ENCODE measurements around the gene VPS26C.
"Not testable (repeated sequence)": the region's sequence is repeated elsewhere in the genome, so short reads cannot be mapped to it uniquely, and the experiment has no call there.

The VPS26C gene

DNA sequence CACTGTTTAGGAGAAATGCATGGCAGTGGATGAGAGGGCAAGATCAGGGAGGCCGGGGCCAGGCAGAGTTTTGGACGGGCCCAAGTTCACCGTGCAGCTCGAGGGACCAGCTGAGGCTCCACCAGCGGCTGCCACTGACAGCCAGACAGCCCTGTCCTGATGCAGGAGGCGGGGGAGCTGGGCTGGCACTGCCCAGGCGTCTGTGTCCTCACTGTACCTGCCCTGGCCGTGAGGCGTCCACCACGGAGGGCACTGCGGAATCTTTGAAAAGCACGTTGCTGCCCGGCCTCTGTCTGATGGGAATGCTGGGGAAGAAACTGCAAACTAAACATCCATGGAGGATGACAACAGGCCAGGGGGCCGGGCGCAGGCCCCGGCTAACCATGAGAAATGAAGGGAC, 35.5 kb downstream of the VPS26C start:
- DNase-seq (ENCODE audit: extremely low read depth in 1 of 2, low read depth in 1 of 2) = no peak

- no peak for DNase-seq (ENCODE audit: extremely low read depth in 1 of 2, low read depth in 1 of 2)
These were observed 35.9 kb downstream of the VPS26C start for GRCh38 chr21:37231249-37231645.

GRCh38 chr21:37230632-37231248, 36.4 kb downstream of the VPS26C start:
- no peak for DNase-seq (ENCODE audit: extremely low read depth in 1 of 2, low read depth in 1 of 2)

- no peak for DNase-seq (ENCODE audit: extremely low read depth in 1 of 2, low read depth in 1 of 2)
These were observed 39.1 kb downstream of the VPS26C start for GRCh38 chr21:37228003-37228400.

GRCh38 chr21:37227071-37228002, 39.8 kb downstream of the VPS26C start:
- DNase-seq (ENCODE audit: extremely low read depth in 1 of 2, low read depth in 1 of 2) = no peak

DNA sequence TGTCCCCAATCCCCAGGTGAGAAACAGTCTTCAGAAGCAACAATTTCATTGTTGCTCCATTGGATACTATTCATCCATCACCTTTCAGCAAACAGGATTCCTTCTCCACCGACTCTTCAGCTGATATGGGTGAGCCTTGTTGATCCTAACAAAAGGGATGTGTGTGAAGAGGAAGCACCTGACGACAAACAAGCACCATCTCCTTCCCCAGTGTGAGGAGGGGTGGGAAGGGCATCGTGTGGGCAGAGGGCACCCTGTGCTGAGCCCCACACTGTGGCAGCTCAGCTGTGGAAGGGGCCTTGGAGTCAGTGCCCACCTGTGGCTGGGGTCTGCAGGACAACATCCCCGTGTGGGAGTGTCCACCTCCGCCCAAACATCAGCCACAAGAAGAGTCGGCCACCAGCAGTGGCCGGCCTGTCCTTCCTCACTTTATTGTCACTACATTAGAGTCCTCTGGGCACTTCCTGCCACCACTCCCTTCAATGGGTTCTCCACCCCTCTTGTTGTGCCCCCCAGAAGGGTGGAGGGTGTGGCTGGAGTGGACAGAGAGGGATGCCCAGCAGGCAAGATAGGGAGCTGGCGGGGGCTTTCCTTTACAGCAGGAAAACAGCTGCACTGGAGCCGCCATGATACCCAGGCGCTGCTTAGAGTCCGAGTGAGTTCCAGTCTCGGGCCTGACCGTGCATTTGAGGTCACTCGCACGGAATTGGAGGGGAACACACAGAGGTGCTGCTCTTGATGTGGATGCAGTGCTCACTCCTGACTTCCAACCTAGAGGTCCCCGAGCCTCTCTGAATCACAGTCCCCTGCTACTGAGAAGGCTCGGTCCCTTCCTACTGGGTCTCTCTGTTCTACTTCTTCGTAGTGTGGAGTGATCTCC, 40.9 kb downstream of the VPS26C start:
- no peak for DNase-seq (ENCODE audit: extremely low read depth in 1 of 2, low read depth in 1 of 2)

DNA sequence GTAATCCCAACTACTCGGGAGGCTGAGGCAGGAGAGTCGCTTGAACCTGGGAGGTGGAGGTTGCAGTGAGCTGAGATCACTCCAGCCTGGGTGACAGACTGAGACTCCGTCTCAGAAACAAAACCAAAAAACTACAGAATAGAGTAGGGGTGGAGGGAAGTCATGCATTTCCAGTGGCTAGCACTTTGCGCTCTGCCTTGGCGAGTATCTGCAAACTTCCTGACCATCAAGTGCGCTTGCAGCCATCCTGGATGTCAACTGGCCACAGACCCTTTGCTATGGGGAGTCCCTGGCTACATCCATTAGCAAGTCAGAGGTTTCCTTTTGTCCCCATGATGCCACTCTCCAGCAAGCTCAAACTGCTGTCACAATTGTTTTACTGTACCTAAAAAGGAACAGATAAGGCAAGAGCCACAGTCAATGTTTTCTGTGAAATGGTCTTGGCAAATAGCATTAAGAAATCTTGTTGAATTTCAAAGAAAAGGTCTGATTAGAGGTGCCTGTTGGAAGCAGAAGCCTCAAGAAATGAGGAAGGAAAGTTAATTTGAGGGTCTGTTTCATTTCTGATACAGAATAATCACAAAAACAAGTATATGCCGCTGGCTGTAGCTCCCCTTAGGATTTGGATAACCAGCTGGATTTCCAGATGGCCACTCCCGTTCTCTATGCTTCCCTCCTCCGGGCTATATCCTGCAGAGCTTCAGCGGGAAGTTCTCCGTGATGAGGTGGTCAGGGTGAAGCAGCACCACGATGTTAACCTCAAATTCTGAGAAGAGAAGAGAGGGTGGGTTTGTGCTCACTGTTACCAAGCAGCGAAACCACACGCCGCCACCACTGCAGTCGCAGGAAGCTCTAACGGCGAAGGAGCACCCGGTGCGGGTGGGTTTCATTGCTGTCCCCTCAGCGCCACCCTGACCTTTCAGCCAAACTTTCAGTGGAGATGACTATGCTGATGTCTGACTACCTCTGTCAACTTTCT, 42.0 kb downstream of the VPS26C start:
- peak; percentile 32 to 33 for DNase-seq (ENCODE audit: extremely low read depth in 1 of 2, low read depth in 1 of 2)

DNA sequence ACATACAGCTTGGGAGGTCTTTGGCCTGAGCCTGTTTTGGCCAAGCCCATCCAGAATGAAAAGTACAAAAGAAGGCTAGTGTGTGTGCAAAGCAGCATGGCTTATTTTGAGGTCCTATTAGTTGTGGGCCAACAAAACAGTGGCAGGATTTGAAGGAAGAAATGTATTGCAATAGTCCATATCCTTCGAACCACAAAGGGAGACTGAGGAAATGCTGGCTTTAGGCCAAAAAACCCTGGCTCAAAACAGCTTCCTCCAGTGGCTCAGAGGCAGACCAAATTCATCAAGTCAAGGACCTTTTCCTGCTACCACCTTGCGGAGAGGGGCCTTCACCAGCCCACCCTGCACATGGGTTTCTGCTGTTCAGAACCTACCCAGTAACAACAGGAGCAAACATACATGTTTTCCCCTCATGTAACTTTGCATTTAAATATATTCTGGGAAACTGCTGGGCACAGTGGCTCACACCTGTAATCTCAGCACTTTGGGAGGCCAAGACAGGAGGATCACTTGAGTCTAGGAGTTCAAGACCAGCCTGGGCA, 43.3 kb downstream of the VPS26C start:
- no peak for DNase-seq (ENCODE audit: extremely low read depth in 1 of 2, low read depth in 1 of 2)

DNA sequence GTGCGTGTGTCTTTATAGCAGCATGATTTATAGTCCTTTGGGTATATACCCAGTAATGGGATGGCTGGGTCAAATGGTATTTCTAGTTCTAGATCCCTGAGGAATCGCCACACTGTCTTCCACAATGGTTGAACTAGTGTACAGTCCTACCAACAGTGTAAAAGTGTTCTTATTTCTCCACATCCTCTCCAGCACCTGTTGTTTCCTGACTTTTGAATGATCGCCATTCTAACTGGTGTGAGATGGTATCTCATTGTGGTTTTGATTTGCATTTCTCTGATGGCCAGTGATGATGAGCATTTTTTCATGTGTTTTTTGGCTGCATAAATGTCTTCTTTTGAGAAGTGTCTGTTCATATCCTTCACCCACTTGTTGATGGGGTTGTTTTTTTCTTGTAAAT, 44.9 kb downstream of the VPS26C start:
- DNase-seq (ENCODE audit: extremely low read depth in 1 of 2, low read depth in 1 of 2) = not testable (repeated sequence)

GRCh38 chr21:37220981-37221664, 46.0 kb downstream of the VPS26C start:
- DNase-seq (ENCODE audit: extremely low read depth in 1 of 2, low read depth in 1 of 2) = peak; percentile 88

GRCh38 chr21:37220433-37220980, 46.6 kb downstream of the VPS26C start:
- DNase-seq (ENCODE audit: extremely low read depth in 1 of 2, low read depth in 1 of 2) = no peak

DNA sequence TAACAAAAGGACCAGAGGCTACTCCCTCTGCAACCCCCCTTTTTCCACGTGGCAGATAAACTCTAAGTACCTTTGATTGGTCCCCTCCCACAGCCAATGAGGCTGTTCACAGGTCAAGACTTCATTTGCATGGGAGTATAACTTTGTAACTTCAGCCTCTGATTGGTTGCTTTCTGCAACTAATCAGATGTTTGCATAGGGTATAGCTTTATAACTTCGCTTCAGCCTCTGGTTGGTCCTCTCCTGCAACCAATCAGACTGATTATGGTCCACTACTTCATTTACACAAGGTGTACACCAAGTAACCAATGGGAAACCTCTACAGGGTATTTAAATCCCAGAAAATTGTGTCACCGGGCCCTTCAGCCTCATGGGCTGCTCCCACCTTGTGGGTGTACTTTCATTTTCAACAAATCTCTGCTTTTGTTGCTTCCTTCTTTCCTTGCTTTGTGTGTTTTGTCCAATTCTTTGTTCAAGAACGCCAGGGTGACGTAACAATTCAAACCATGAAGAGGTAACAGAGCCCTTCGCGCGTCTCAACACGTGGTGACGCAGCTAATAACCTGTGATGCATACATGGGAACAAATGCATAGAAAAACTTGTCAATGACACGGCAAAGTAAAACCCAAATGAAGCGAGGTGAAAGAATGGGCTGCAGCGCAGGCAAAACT, 47.2 kb downstream of the VPS26C start:
- DNase-seq (ENCODE audit: extremely low read depth in 1 of 2, low read depth in 1 of 2) = no peak

DNA sequence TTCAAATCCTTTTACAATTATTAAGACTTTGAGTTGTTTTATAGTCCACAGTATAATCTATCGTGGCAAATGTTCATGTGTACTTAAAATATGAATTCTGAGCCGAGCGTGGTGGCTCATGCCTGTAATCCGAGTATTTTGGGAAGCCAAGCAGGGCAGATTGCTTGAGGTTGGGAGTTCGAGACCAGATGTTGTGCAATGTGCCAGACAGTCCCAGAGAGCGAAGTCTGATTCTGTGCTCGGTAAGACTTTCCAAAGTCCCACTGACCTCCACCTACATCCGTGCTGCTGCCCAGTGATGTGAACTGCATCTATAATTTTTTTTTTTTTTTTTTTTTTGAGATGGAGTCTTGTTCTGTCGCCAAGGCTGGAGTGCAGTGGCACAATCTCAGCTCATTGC, 52.2 kb downstream of the VPS26C start:
- DNase-seq (ENCODE audit: extremely low read depth in 1 of 2, low read depth in 1 of 2) = no peak

- DNase-seq (ENCODE audit: extremely low read depth in 1 of 2, low read depth in 1 of 2) = no peak
These were observed 56.3 kb downstream of the VPS26C start for GRCh38 chr21:37210799-37211198.

GRCh38 chr21:37210130-37210529, 57.0 kb downstream of the VPS26C start:
- DNase-seq (ENCODE audit: extremely low read depth in 1 of 2, low read depth in 1 of 2) = no peak

DNA sequence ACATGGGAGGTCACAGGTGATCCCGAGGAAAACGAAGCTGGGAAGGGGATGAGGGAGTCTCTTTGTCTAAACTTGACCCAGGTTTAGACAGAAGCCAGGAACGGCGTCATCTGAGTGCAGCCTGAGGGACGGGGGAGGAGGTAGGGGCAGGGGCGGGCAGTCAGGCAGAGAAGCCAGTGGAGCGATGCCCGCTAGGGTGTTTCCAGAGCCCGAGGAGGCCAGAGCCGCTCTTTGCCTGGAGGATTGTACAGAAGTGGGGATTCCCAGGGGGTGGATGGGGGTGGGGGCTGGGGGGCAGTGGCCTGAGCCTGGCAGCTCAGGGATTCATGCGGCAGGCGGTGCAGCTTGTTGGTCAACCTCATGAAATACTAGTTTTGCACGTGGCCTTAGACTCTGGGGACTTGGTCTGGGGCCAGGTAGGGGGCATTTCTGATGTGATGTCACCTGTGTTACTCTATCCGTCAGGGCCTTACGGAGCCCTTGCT, 58.4 kb downstream of the VPS26C start:
- no peak for DNase-seq (ENCODE audit: extremely low read depth in 1 of 2, low read depth in 1 of 2)

- DNase-seq (ENCODE audit: extremely low read depth in 1 of 2, low read depth in 1 of 2) = no peak
These were observed 58.9 kb downstream of the VPS26C start for GRCh38 chr21:37208056-37208721.

All from activated CD8-positive, alpha-beta memory T cell treated with anti-CD3 and anti-CD28 coated beads for 1 hour (primary cell).